Choroid plexus epithelial cell (primary cell): ENCODE data around the gene MAOB.

Source experiments
- DNase-seq: peaks from one replicate; pipeline ENCODE4 v3.0.0-alpha.2; 2010; ENCODE audit warnings: low read depth
- H3K4me3 ChIP-seq: 2 replicates; pipeline ENCODE4 v1.5.1; 2011; ENCODE audit warnings: low read depth, mild to moderate bottlenecking, control low read depth, low read length, moderate library complexity
- TF ChIP-seq, protein P1 (sequence below): conservative IDR thresholded peaks from 2 replicates; pipeline ENCODE4 v1.5.1; 2011; ENCODE audit warnings: low read depth, mild to moderate bottlenecking, control low read depth, inconsistent platforms, low read length, moderate library complexity

MAOB gene

DNA sequence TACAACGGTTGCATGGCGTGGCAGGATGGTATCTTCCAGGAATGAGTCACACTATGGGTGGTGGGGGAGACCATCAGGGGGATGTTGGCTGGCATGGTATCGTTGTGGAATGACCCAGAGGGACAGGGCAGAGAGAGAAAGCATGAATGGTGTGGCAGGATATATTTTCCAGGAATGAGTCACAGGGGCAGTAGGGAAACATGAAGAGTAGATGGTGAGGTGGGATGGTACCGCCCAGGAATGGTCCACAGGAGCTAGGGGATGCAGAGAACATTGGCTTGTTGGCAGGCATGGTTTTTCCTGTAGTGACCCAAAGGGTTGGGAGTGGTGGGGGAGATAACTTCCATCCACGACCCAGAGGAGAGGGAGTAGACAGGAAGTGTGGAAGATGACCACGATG is 163.7 kb downstream of the MAOB start:
- no peak for DNase-seq
- no peak overlapping the region for H3K4me3 ChIP-seq
- TF ChIP-seq, protein P1, sequence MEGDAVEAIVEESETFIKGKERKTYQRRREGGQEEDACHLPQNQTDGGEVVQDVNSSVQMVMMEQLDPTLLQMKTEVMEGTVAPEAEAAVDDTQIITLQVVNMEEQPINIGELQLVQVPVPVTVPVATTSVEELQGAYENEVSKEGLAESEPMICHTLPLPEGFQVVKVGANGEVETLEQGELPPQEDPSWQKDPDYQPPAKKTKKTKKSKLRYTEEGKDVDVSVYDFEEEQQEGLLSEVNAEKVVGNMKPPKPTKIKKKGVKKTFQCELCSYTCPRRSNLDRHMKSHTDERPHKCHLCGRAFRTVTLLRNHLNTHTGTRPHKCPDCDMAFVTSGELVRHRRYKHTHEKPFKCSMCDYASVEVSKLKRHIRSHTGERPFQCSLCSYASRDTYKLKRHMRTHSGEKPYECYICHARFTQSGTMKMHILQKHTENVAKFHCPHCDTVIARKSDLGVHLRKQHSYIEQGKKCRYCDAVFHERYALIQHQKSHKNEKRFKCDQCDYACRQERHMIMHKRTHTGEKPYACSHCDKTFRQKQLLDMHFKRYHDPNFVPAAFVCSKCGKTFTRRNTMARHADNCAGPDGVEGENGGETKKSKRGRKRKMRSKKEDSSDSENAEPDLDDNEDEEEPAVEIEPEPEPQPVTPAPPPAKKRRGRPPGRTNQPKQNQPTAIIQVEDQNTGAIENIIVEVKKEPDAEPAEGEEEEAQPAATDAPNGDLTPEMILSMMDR = no peak

DNA sequence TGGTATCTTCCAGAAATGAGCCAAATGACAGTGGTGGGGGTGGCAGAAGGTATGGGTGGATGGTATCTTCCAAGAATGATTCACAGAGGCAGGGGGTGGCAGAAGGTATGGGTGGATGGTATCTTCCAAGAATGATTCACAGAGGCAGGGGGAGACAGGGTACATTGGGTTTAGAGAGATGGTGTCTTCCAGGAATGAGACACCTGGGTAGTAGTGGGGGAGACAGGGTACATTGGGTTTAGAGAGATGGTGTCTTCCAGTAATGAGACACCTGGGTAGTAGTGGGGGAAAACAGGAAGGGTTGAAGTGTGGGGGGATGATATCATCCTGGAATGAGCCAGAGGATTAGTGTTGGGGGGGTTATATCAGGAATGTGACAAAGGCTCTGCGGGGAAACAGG is 164.2 kb downstream of the MAOB start:
- TF ChIP-seq, protein P1 = no peak
- H3K4me3 ChIP-seq = no peak overlapping the region
- DNase-seq = no peak

DNA sequence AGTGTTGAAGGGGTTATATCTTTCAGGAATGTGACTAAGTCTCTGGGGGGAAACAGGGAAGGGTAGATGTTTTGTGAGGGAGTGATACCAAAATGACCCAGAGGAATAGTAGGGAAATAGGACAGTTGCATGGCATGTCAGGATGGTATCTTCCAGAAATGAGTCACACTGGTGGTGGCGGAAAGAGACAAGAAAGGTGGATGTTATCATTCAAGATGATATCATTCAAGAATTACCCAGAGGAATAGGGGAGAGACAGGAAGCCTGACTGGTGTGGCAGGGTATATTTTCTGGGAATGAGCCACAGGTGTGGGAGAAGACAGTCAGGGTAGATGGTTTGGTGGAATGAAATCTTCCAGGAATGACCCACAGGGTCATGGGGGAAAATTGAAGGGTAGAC is 165.1 kb downstream of the MAOB start:
- TF ChIP-seq, protein P1 = no peak
- DNase-seq = no peak
- H3K4me3 ChIP-seq = no peak overlapping the region

DNA sequence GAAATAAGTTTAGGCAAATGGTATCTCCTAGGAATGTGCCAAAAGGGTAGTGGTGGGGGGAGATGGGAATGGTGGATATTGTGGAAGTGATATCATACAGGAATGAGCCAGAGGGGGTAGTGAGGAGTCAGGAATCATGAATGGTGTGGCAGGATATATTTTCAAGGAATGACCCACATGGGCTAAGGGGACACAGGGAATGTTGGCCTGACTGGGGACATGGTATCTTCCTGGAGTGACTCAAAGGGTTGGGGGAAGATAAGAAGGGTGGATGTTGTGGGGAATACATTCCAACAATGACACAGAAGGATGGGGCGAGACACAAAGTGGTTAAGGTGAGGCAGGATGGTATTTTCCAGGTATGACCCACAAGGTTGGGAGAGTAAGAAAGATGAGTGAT is 165.6 kb downstream of the MAOB start:
- no peak for DNase-seq
- H3K4me3 ChIP-seq = no peak overlapping the region
- TF ChIP-seq, protein P1 = no peak
